Measurements from ENCODE around the gene MYO9B. TPM values are rescaled to one million over a fixed set of nuclear protein-coding genes. Genes with fewer than 3 reads are reported as not detected.
A peak's percentile ranks its signal among the peaks of the same experiment; 100 is the strongest.
"Not testable (repeated sequence)": the region's sequence is repeated elsewhere in the genome, so short reads cannot be mapped to it uniquely, and the experiment has no call there.

Gene MYO9B
- total RNA-seq, 1 experiment from 2014 or later = 58.6 TPM

- WGBS (ENCODE audit: extremely low coverage, insufficient read length, low lambda C conversion rate) = no CpG with 5 or more reads among the region's 10 CpGs
- H3K79me2 ChIP-seq (ENCODE audit: insufficient read depth, low read length) = no peaks in the 10 kb centered on the region
- peaks cover 24 to 28% of the 10 kb centered on the region in 2 experiments for H3K4me1 Mint-ChIP-seq
Measured at GRCh38 chr19:17138937-17139598, 63.5 kb downstream of the MYO9B start.

GRCh38 chr19:17144771-17145170, 69.2 kb downstream of the MYO9B start:
- H3K4ac ChIP-seq (ENCODE audit: low read depth, low read length); DNase-seq; H3K14ac ChIP-seq (ENCODE audit: insufficient read depth, low read length); H2AK5ac ChIP-seq (ENCODE audit: insufficient read length, low read length); H2BK5ac ChIP-seq (ENCODE audit: insufficient read length, low read length); H3K23me2 ChIP-seq (ENCODE audit: insufficient read length, low read depth, low read length, poor library complexity, severe bottlenecking); H3K27me3 Mint-ChIP-seq (ENCODE audit: low read depth); H3K4me2 ChIP-seq (ENCODE audit: insufficient read depth, insufficient read length, low read length); H3K4me1 Mint-ChIP-seq; H2BK120ac ChIP-seq (ENCODE audit: low read depth, low read length, poor library complexity, severe bottlenecking); H2BK15ac ChIP-seq (ENCODE audit: low read depth, low read length); H3T11ph ChIP-seq (ENCODE audit: low read length); H3K56ac ChIP-seq (ENCODE audit: insufficient read length, low read depth, low read length); H3K9me3 ChIP-seq (ENCODE audit: control insufficient read depth, low read depth, low read length); H3K9ac ChIP-seq (ENCODE audit: extremely low read depth, insufficient read length, low read length); H3K18ac ChIP-seq (ENCODE audit: insufficient read length, low read depth, low read length); H2BK20ac ChIP-seq (ENCODE audit: low read depth, low read length, poor library complexity, severe bottlenecking); H2AFZ ChIP-seq (ENCODE audit: low read length); H3K79me2 ChIP-seq (ENCODE audit: insufficient read depth, low read length); H4K91ac ChIP-seq (ENCODE audit: insufficient read length, low read depth, low read length); H4K8ac ChIP-seq (replicated peaks; ENCODE audit: insufficient read length, low read depth, low read length); H3K79me1 ChIP-seq (ENCODE audit: insufficient read depth, low read depth, low read length, poor library complexity, severe bottlenecking); H3K4me3 Mint-ChIP-seq; H4K5ac ChIP-seq (ENCODE audit: insufficient read length, low read depth, low read length); H3K9me3 Mint-ChIP-seq; H3K27me3 ChIP-seq (ENCODE audit: insufficient read depth, low read length); H4K20me1 ChIP-seq (ENCODE audit: control insufficient read depth, insufficient read depth, insufficient read length); H2BK12ac ChIP-seq (ENCODE audit: insufficient read length, low read depth, low read length); H3K4me1 ChIP-seq (ENCODE audit: insufficient read depth, low read length); H3K27ac ChIP-seq (ENCODE audit: insufficient read length, low read depth, low read length); H3K23ac ChIP-seq (ENCODE audit: insufficient read length, low read depth, low read length): not testable (repeated sequence)
- WGBS (ENCODE audit: extremely low coverage, insufficient read length, low lambda C conversion rate) = no CpG with 5 or more reads among the region's 13 CpGs
- Mint-ChIP-seq H3K36me3 (ENCODE audit: insufficient read depth in 1 of 3, low read depth in 3 of 3) (peaks cover 0 to 11% (median 7%) of the 10 kb centered on the region in 3 experiments; a peak in 3 of 7 replicates), H3K27ac (peak overlapping the region in 1 of 3 experiments; percentile 44; a peak in 1 of 7 replicates)

More at GRCh38 chr19:17138937-17139598, 63.5 kb downstream of the MYO9B start:
- no peak overlapping the region for H3K18ac ChIP-seq (ENCODE audit: insufficient read length, low read depth, low read length)
- H4K8ac ChIP-seq (replicated peaks; ENCODE audit: insufficient read length, low read depth, low read length) = no peak overlapping the region
- no peak overlapping the region for H3K14ac ChIP-seq (ENCODE audit: insufficient read depth, low read length)
- no peak overlapping the region for H2BK20ac ChIP-seq (ENCODE audit: low read depth, low read length, poor library complexity, severe bottlenecking)
- H3K27me3 ChIP-seq (ENCODE audit: insufficient read depth, low read length) = no peaks in the 10 kb centered on the region
- peaks cover 0 to 7% (median 7%) of the 10 kb centered on the region in 3 experiments; a peak in 6 of 7 replicates for H3K36me3 Mint-ChIP-seq (ENCODE audit: insufficient read depth in 1 of 3, low read depth in 3 of 3)
- no peak overlapping the region for H2AFZ ChIP-seq (ENCODE audit: low read length)
- no peak overlapping the region for H3K23ac ChIP-seq (ENCODE audit: insufficient read length, low read depth, low read length)
- no peaks in the 10 kb centered on the region for H3K23me2 ChIP-seq (ENCODE audit: insufficient read length, low read depth, low read length, poor library complexity, severe bottlenecking)
- H3K9me3 Mint-ChIP-seq = no peaks in the 10 kb centered on the region; a peak in 1 of 5 replicates
- H3K27me3 Mint-ChIP-seq (ENCODE audit: low read depth) = no peaks in the 10 kb centered on the region
- H3K9me3 ChIP-seq (ENCODE audit: control insufficient read depth, low read depth, low read length) = no peaks in the 10 kb centered on the region
- peaks cover 5% of the 10 kb centered on the region; the same call in 1 of the 2 replicates for H3K4me1 ChIP-seq (ENCODE audit: insufficient read depth, low read length)
- H2BK120ac ChIP-seq (ENCODE audit: low read depth, low read length, poor library complexity, severe bottlenecking) = no peak overlapping the region
- no peak overlapping the region for H3T11ph ChIP-seq (ENCODE audit: low read length)
- H2BK12ac ChIP-seq (ENCODE audit: insufficient read length, low read depth, low read length) = no peak overlapping the region
- H4K5ac ChIP-seq (ENCODE audit: insufficient read length, low read depth, low read length) = no peak overlapping the region
- no peak overlapping the region for H3K9ac ChIP-seq (ENCODE audit: extremely low read depth, insufficient read length, low read length)
- no peak overlapping the region for H3K27ac ChIP-seq (ENCODE audit: insufficient read length, low read depth, low read length)
- H2BK15ac ChIP-seq (ENCODE audit: low read depth, low read length) = no peak overlapping the region
- H3K56ac ChIP-seq (ENCODE audit: insufficient read length, low read depth, low read length) = no peak overlapping the region
- H3K4ac ChIP-seq (ENCODE audit: low read depth, low read length) = no peak overlapping the region
- no peak overlapping the region for H2BK5ac ChIP-seq (ENCODE audit: insufficient read length, low read length)
- no peak overlapping the region for H3K4me3 Mint-ChIP-seq
- H3K27ac Mint-ChIP-seq = no peak overlapping the region
- H3K4me2 ChIP-seq (ENCODE audit: insufficient read depth, insufficient read length, low read length) = no peak overlapping the region
- no peaks in the 10 kb centered on the region for H4K20me1 ChIP-seq (ENCODE audit: control insufficient read depth, insufficient read depth, insufficient read length)
- no peak overlapping the region for H2AK5ac ChIP-seq (ENCODE audit: insufficient read length, low read length)
- no peak for DNase-seq
- no peak for TF ChIP-seq CTCF (conservative IDR thresholded peaks at IDR 0.05)
- H4K91ac ChIP-seq (ENCODE audit: insufficient read length, low read depth, low read length) = no peak overlapping the region
- no peaks in the 10 kb centered on the region for H3K79me1 ChIP-seq (ENCODE audit: insufficient read depth, low read depth, low read length, poor library complexity, severe bottlenecking)
